Calu3 (cell line): ENCODE data around the gene CACNA1D. TPM values are rescaled to one million over a fixed set of nuclear protein-coding genes. Genes with fewer than 3 reads are reported as not detected.

Experiments
- BruUV-seq: library from RNA; stranded (reverse); fragments of 400-500 nt; replicated peaks from 2 replicates; lab custom pipeline; 2021; lab: Mats Ljungman, UMichigan
- CTCF ChIA-PET: fragments of 300-600 bp; sonication (Branson Sonifier 250); formaldehyde crosslinking; loops from one replicate; lab custom pipeline; 2022; ENCODE audit warnings: antibody characterized with exemption; lab: Charles Lee
- DNase-seq: peaks from one replicate; pipeline ENCODE4 v3.0.0; 2022
- H3K27ac Mint-ChIP-seq: one replicate; pipeline ENCODE4 v1.8.0; 2022; ENCODE audit warnings: mixed read lengths; ENCODE audit not compliant: unreplicated experiment
- H3K27me3 Mint-ChIP-seq: one replicate; pipeline ENCODE4 v1.8.0; 2022; ENCODE audit warnings: mixed read lengths; ENCODE audit not compliant: unreplicated experiment
- H3K36me3 Mint-ChIP-seq: one replicate; pipeline ENCODE4 v1.8.0; 2022; ENCODE audit warnings: mild to moderate bottlenecking, moderate library complexity, mixed read lengths; ENCODE audit not compliant: insufficient read depth, unreplicated experiment
- H3K4me1 Mint-ChIP-seq: one replicate; pipeline ENCODE4 v1.8.0; 2022; ENCODE audit warnings: mild to moderate bottlenecking, low read depth, mixed read lengths; ENCODE audit not compliant: unreplicated experiment
- H3K4me3 Mint-ChIP-seq: one replicate; pipeline ENCODE4 v1.8.0; 2022; ENCODE audit warnings: mild to moderate bottlenecking, low read depth, moderate library complexity, mixed read lengths; ENCODE audit not compliant: unreplicated experiment
- H3K9me3 Mint-ChIP-seq: one replicate; pipeline ENCODE4 v1.8.0; 2022; ENCODE audit warnings: low read depth, mixed read lengths; ENCODE audit not compliant: unreplicated experiment
- intact Hi-C: fragments of 100-400 bp; cut with micrococcal nuclease; formaldehyde crosslinking; loops from one replicate; pipeline ENCODE4 v1.10.0; 2022; ENCODE audit not compliant: unreplicated experiment
- total RNA-seq: library from RNA; stranded (reverse); gene quantifications from 2 replicates; pipeline ENCODE4 v1.2.3, GENCODE V29; 2022
- TF ChIP-seq, protein P1 (sequence below): fragments of 200-600 bp; IDR thresholded peaks from one replicate; pipeline ENCODE4 v1.8.0; 2022; ENCODE audit warnings: antibody characterized with exemption; ENCODE audit not compliant: unreplicated experiment

Gene CACNA1D
- total RNA-seq, 1 experiment from 2014 or later: 48.3 TPM

DNA sequence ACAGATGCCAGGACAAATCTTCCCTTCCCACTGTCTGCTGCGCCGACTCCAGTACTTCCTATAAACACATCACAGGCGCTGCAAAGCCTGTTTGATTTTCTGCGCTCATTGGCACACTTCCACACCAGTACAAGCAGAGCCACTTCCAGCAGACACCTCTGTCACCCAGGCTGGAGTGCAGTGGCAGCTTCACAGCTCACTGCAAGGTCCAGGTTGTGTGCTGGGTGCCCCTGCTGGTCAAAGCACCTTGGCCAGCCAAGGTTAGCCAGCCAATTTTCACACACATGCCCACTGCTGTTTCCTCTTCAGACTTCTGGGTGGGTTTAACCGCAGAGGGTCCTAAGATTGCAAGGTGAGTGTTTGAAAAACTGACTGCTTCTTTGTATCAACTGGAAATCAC lies 346.9 kb downstream of the CACNA1D start:
- CTCF ChIA-PET: interaction anchor here (1.0 kb wide), 1 partner anchor 78 kb away, joined by 3 read pairs; no protein-coding TSS in a partner anchor
- peaks cover 30% of the 10 kb centered on the region for H3K36me3 Mint-ChIP-seq
- H3K27me3 Mint-ChIP-seq: no peaks in the 10 kb centered on the region
- no peak overlapping the region for H3K4me3 Mint-ChIP-seq
- TF ChIP-seq, protein P1, sequence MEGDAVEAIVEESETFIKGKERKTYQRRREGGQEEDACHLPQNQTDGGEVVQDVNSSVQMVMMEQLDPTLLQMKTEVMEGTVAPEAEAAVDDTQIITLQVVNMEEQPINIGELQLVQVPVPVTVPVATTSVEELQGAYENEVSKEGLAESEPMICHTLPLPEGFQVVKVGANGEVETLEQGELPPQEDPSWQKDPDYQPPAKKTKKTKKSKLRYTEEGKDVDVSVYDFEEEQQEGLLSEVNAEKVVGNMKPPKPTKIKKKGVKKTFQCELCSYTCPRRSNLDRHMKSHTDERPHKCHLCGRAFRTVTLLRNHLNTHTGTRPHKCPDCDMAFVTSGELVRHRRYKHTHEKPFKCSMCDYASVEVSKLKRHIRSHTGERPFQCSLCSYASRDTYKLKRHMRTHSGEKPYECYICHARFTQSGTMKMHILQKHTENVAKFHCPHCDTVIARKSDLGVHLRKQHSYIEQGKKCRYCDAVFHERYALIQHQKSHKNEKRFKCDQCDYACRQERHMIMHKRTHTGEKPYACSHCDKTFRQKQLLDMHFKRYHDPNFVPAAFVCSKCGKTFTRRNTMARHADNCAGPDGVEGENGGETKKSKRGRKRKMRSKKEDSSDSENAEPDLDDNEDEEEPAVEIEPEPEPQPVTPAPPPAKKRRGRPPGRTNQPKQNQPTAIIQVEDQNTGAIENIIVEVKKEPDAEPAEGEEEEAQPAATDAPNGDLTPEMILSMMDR: no peak
- peak; percentile 14 for DNase-seq
- H3K4me1 Mint-ChIP-seq: peaks cover 56% of the 10 kb centered on the region
- no TSS peak for BruUV-seq
- H3K9me3 Mint-ChIP-seq: no peaks in the 10 kb centered on the region
- intact Hi-C loops: no loop called here
- H3K27ac Mint-ChIP-seq: no peak overlapping the region

DNA sequence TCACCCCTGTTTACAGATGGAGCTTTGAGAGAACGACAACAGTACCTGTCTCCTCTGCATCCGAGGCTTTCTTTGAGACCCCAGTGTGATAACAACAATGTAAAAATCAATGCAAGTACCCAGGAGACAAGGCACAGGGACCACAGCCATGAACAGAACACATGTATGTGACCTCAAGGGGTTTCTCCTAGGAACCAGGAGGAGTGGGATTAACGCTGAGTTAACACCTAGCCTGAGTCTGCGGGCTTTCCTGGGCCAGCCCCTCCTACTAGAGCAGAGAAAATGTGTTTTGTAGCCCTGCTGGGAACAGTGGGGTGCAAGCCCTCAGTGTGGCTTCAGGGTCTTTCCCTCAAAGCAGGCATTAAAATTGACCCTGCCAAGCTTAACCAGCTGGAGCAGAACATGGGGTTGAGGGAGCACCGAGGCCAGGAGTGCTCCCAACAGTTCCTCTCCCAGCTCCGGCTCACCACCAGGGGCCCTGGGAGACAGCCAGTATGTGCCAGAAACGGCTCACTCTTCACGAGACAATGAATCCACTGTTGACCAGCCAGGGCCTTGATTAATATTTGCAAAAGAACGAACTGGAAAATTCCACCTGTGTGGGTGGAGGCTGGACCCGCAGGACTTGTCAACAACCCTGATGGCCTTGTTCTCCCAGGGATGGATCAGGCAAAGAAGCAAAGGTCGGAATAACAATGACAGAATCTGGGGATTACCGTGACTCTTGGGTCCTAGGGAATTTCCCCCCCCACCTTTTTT lies 348.2 kb downstream of the CACNA1D start:
- Mint-ChIP-seq H3K27me3 (no peaks in the 10 kb centered on the region), H3K9me3 (no peaks in the 10 kb centered on the region), H3K4me3 (peak overlapping the region; percentile 59), H3K36me3 (peaks cover 36% of the 10 kb centered on the region), H3K27ac (peak overlapping the region; percentile 83), H3K4me1 (peaks cover 56% of the 10 kb centered on the region)
- DNase-seq: peak; percentile 88
- BruUV-seq: no TSS peak
- intact Hi-C loops: no loop called here
- CTCF ChIA-PET: interaction anchor here (0.8 to 1.0 kb wide), 2 partner anchors 77 to 710 kb away, joined by 3 to 6 read pairs; no protein-coding TSS in a partner anchor
- TF ChIP-seq, protein P1: peak; percentile 36

DNA sequence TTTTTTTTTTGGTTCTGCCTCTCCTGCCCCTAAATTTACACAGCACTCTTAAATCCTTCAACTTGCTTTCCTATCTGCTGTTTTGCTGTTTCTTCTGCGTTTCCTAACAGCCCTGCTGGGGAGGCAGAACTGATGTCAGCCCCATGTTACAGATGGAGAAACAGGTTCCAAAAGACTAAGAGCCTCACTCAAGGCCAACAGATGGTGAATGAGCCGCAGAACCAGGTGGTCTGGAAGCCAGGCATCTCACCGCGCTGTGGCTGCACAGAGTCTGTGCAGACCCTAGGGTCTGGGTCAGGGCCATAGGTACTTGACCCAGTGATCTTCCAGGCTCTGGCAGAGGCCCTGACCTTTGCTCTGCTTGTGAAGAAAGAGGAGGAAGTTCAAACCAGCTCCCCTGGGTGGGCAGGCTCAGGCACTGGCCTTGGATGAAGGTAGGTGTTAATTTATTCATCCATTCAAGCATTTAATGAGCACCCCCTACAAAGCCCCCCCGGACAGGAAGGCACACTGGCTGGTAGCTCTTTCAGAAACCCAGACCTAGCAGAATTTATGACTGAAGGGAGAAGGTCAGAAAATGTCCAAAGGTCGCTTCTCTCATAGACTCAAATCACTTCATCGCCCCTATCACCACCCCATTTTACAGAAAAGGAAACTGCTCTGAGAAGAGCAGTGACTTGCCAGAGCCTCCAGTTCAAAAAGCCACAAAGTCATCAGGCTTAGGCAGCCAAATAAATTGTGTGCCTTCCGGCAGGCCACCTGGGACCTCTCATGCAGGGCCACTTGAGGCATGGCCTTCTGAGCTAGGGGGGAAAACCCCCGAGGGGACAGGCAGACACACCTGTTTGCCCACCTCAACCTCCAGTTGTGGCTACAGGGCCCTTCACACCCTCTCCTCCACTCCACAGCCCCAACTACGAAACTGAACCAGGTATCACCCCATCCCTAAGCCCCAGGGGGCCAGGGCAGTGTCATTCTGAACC lies 349.1 kb downstream of the CACNA1D start:
- BruUV-seq: no TSS peak
- peak overlapping the region; percentile 83 for H3K27ac Mint-ChIP-seq
- H3K9me3 Mint-ChIP-seq: no peaks in the 10 kb centered on the region
- intact Hi-C loops: no loop called here
- TF ChIP-seq, protein P1: no peak
- DNase-seq: no peak
- peaks cover 32% of the 10 kb centered on the region for H3K36me3 Mint-ChIP-seq
- no peaks in the 10 kb centered on the region for H3K27me3 Mint-ChIP-seq
- H3K4me1 Mint-ChIP-seq: peaks cover 58% of the 10 kb centered on the region
- CTCF ChIA-PET: interaction anchor here (0.5 to 0.8 kb wide), 3 partner anchors 17 to 711 kb away, joined by 3 to 6 read pairs (median 4); partner anchors contain the start of gene TKT
- peak overlapping the region; percentile 59 for H3K4me3 Mint-ChIP-seq
